ENCODE measurements around the gene SHLD1.

Gene SHLD1

GRCh38 chr20:5848711-5849505 is 98.7 kb downstream of the SHLD1 start:
- peak; percentile 22 for DNase-seq (ENCODE audit: low spot score)

DNA sequence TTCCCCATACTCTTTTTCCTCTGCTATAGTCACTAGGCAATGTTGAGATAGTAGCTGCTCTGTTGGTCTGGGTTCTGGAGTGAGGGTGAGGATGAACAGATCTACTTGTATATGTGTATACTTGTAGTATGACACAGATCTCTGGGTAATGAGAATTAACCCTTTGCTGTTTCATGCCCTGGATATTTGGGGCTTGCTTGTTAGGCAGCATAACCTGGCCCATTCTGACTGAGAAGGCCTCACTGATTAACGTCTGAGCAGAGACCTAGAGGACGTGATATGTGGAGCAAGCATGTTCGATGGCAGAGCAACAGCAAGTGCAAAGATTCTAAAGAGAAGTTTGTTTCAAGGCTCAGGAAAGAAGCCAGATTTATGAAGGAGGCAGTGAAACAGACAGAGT is 105.7 kb downstream of the SHLD1 start:
- DNase-seq (ENCODE audit: low spot score): no peak

DNA sequence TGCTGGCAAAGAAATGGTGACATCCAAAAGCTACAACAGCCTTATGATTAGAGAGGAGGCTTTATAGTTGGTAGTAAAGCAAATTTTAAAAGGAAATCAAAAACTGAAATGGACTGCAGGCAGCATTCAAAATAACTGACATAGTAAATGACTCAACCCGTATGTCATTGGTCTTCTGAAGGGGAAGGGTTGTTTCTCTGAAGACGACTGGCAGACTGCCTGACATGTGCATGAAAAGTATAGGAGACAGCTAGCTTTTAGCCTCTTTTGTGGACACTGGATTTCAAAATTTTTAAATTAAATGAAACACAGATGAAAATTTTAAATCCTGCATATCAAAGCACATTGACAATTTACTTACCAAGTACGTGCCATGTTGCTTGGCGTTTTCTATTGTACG is 109.4 kb downstream of the SHLD1 start:
- no peak for DNase-seq (ENCODE audit: low spot score)

- no peak for DNase-seq (ENCODE audit: low spot score)
Measured at GRCh38 chr20:5862703-5863039, 112.5 kb downstream of the SHLD1 start.

GRCh38 chr20:5863040-5863833 is 113.0 kb downstream of the SHLD1 start:
- no peak for DNase-seq (ENCODE audit: low spot score)

DNA sequence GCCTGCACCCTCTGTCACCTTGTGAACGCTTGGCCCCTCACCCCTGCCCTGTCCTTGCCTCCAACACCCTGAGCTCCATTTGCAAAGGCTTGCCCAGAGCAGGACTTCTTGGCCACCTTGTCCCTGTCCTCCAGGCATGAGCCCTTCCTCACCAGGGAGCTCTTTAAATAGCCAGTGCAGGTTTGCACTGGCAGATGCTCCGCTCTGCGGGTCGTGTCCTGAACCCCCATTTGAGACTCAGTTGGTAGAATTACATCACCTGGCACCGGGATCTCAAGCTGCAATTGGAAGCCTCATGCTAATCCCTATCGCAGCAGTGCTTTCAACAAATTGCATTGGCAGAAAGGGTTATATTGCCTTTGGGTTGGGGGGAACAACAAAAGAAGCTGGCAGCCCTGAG is 114.2 kb downstream of the SHLD1 start:
- no peak for DNase-seq (ENCODE audit: low spot score)

- no peak for DNase-seq (ENCODE audit: low spot score)
Measured at GRCh38 chr20:5864873-5865587, 114.8 kb downstream of the SHLD1 start.

GRCh38 chr20:5865604-5866003 is 115.4 kb downstream of the SHLD1 start:
- DNase-seq (ENCODE audit: low spot score): no peak

DNA sequence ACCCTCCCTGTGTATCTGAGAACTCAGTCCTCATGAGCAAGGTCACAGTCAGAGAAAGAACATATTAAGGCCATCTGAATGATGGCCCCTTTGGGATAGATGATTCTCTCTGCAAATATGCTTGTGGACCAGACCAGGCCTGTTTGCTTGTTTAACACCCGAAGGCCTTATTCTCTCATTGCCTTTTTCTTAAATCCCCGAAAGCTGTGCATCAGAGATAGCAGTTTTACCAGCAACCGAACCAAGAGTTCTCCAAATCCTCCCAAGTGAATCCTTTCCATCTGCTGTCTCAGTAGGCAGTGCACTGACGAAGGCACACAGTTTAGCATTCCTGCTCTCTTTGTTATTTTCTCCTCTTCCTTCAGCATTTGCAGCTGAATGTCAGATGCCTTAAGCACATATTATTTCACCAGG is 120.4 kb downstream of the SHLD1 start:
- no peak for DNase-seq (ENCODE audit: low spot score)

DNA sequence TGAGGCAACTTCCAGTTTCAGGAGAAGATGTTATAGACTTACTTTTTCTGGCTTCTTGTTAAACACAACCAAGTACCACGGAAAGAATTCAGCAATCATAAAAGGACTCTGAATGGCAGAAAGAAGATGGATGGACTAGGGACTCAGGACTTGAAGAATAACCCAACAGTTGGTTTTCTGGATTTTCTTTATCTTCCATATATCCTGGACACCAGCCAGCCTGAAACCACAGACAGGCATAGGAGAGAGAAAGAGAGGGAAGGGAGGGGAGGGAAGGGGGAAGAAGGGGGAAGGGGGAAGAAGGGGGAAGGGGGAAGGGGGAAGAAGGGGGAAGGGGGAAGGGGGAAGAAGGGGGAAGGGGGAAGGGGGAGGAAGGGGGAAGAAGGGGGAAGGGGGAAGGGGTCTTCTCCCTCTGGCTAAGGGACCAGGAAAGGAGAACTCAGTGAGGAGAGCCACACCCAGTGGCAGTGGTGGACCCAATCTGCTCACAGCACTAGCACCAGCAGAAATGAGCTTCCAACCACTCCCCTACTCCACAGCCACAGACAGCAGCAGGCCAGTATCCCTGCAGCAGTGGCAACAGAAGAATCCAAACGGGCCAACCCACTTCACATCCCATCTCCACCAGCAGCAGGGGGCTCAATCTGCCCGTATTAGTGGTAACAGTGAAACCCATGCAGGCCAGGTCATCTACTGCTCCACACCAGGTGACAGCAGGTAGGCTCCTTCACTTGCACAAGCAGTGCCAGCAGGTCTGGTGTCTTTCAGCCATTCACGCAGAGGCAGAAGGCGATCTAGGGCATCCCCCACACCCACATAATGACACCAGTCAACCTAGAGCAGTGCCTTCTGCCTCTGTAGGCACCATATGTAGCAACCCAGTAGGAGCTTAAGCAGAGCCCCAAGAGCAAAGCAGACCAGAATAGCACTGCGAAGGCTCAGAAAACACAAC is 121.5 kb downstream of the SHLD1 start:
- DNase-seq (ENCODE audit: low spot score): no peak

GRCh38 chr20:5877128-5877527 is 126.9 kb downstream of the SHLD1 start:
- DNase-seq (ENCODE audit: low spot score): no peak

DNA sequence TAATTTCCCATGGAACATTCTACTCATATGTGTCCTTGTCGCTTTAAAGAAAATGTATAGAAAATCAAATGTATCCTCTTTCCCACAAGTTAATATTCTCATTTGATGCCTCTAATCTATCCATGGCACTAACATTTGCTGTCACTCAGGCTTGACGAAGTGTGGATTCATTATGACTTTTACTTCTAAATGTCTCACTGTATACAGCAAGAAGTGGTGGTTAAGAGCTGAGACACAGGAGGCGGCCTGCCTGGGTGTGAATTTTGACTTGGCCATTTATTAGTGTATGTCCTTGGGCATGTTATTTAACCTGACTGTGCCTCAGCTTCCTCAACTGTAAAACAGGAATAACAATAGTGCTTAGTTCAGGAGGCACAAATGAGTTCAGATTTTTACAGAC is 130.1 kb downstream of the SHLD1 start:
- no peak for DNase-seq (ENCODE audit: low spot score)

- no peak for DNase-seq (ENCODE audit: low spot score)
Measured at GRCh38 chr20:5881703-5882102, 131.5 kb downstream of the SHLD1 start.

DNA sequence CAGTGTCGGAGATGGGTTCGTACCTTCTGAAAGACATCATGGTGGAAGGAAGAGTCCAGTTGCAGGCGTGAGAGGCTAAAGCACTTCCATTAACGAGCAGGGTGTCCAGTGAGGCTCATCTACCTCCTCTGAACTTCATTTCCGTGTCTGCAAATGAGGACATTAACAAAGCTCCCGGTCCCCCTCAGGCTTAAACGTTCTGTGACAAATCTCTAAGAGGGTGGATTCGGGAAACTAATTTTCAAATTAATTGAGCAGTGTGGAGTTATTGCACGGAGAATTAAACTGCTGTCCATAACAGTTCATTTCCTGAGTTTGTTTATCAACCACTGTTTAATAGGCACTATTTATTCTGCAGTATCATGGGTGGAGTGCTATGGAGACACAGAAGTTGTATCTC is 132.0 kb downstream of the SHLD1 start:
- DNase-seq (ENCODE audit: low spot score): no peak

GRCh38 chr20:5884465-5885335 is 134.5 kb downstream of the SHLD1 start:
- no peak for DNase-seq (ENCODE audit: low spot score)

- no peak for DNase-seq (ENCODE audit: low spot score)
Measured at GRCh38 chr20:5885866-5886265, 135.7 kb downstream of the SHLD1 start.

DNA sequence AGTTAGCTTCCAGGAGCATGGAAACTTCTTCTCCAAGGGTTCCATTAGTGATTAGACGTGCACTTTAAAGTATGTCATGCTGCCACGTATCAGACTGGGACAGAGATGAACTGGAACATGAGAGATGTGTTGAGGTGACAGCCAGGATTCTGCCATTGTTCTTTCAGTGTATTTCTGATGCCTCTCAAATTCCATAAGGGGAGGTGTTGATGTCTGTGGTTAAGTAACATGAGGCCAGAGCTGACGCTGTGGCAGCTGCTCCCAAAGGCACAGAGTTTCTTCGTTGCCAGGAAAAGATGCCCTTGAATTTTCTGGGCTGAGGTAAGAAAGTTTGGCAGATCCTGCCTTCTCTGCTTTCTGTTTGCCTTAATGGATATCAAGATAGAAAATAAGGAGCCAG is 136.6 kb downstream of the SHLD1 start:
- DNase-seq (ENCODE audit: low spot score): no peak

DNA sequence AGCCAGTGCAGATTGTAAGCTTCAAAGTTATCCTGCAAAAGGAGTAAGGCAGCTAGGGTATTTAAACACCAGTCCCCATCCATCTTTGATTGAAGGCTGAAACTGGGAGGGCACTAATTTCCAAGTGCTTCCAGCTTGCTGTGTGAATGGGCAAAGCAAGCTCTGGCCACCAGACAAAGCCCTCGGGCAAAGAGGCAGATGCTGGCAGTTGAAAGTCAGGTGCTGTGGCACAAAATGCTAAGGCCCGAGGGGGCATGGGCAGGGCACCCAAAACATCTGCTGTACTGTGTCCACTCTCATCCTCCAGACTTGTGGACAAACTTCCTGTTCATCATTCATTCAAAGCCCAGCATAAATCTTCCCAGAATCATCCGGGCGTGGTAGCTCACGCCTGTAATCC is 137.2 kb downstream of the SHLD1 start:
- DNase-seq (ENCODE audit: low spot score): no peak

GRCh38 chr20:5888041-5888440 is 137.8 kb downstream of the SHLD1 start:
- DNase-seq (ENCODE audit: low spot score): no peak

DNA sequence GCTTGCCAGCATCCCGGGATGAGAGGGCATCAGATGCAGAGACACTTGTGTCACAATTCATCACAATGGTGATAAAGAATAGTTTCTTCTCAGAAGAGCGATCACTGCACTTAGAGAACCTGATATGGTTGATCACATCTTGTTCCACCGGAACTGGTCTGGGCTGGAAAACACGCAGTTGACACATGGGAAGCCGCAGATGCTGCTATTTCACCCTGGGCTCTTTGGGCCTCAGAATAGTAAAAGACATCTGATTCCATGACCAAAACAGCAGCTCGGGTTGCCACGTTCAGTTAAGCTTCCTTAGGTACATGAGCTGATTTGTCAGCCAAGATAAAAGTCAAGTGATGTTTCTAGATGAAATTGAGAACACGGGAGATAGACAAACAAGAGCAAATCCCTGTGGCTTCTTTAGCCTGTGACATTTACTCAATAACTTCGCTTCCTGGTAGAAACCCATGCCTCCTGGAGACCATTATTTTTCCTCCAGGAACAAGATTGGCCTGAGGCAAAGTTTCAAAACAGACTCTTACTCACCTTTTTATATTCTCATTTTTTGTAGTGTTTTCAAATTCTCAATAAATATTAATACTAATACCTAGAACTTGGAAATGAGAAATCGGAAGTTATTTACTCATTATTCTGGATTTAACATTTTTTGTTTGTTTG is 140.7 kb downstream of the SHLD1 start:
- DNase-seq (ENCODE audit: low spot score): no peak

All from CD4-positive, alpha-beta T cell treated with Interleukin-6 at 100 ng/mL for 8 hours (primary cell).